ENCODE measurements around the gene SMIM35. TPM values are rescaled to one million over a fixed set of nuclear protein-coding genes. Genes with fewer than 3 reads are reported as not detected.

The SMIM35 gene
- total and polyA plus RNA-seq, 2 of the 4 experiments (the other 2 are of a cell fraction), result not detected

DNA sequence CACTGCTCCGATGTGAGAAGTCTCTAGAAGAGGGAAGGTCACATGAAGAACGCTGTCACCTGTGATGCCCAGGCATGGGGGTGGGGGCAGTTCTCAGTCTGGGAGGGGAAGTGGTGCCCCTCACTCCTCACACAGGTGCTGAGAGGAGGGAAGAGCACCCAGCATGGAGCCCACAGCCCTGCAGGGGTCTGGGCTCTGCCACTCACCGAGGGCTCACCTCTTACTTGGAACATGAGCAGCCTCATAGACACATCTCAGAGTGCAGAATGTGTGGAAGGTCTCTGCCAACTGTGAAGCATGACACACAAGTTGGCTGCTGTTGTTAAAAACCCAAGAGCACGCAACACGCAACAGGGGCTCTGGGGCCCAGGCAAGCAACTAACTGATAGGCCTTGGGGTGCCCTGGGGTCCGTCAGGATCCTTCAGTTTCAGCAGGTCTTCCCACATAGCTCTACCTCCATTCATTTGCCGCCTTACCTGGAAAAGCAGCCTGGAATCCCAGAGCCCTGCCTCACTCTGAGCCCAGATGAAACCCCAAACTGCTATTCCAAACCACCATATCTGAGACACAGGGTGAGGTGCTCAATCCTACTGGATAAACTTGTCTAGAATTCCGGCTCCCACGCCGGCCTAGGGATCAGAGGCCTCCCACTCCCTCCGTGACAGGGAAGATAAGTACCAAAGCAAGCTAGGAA is 27.4 kb downstream of the SMIM35 start:
- 55% methylated on average over 2 of the region's 11 CpGs; no CpG with 5 or more reads in 1 of the 2 experiments for WGBS, 2 experiments (ENCODE audit: extremely low coverage in 2 of 2, insufficient read length in 1 of 2)
- ChIA-PET POLR2A (ENCODE audit: unreplicated experiment) (no interaction called here), CTCF (no interaction called here)
- Histone ChIP-seq H4K8ac (ENCODE audit: low read depth in 2 of 2, low read length in 2 of 2) (no peak overlapping the region), H3K4me1 (ENCODE audit: control insufficient read depth, insufficient read depth, low read length) (no peaks in the 10 kb centered on the region), H3K4me2 (ENCODE audit: low read depth, low read length) (no peak overlapping the region), H3K27me3 (ENCODE audit: control insufficient read depth, insufficient read depth, low read length) (peaks cover 14% of the 10 kb centered on the region; the same call in 1 of the 2 replicates), H3K9me1 (ENCODE audit: insufficient read depth, low read length) (no peaks in the 10 kb centered on the region), H3K27ac (ENCODE audit: insufficient read depth, low read length) (no peak overlapping the region), H4K5ac (ENCODE audit: low read depth, low read length) (no peak overlapping the region), H3K9me3 (ENCODE audit: control insufficient read depth, insufficient read depth, low read length) (no peaks in the 10 kb centered on the region), H2AK9ac (replicated peaks; ENCODE audit: low read depth, low read length, poor library complexity) (no peak overlapping the region), H3K14ac (replicated peaks; ENCODE audit: low read depth, low read length) (no peak overlapping the region), H3K36me3 (ENCODE audit: control insufficient read depth, insufficient read depth, low read length) (no peaks in the 10 kb centered on the region), H3K56ac (ENCODE audit: extremely low read depth, insufficient read depth, low read length) (no peak overlapping the region), H2AK5ac (ENCODE audit: low read depth, low read length) (no peak overlapping the region), H3K4me3 (ENCODE audit: insufficient read depth, low read depth, low read length) (no peak overlapping the region), H2BK15ac (ENCODE audit: low read depth, low read length) (no peak overlapping the region), H4K20me1 (ENCODE audit: insufficient read depth, low read length) (no peaks in the 10 kb centered on the region), H3K23ac (ENCODE audit: low read depth, low read length) (no peak overlapping the region), H3K4ac (ENCODE audit: low read depth, low read length) (no peak overlapping the region), H2BK20ac (ENCODE audit: low read depth, low read length) (no peak overlapping the region), H4K91ac (ENCODE audit: insufficient read depth, low read depth, low read length) (no peak overlapping the region), H2AFZ (replicated peaks; ENCODE audit: low read length, poor library complexity) (no peak overlapping the region), H2BK5ac (ENCODE audit: low read depth, low read length, poor library complexity, severe bottlenecking) (no peak overlapping the region), H3K18ac (ENCODE audit: low read depth, low read length) (no peak overlapping the region), H2BK120ac (ENCODE audit: low read depth, low read length) (no peak overlapping the region), H3K79me1 (ENCODE audit: low read depth in 1 of 2, low read length in 2 of 2) (no peaks in the 10 kb centered on the region), H3K9ac (ENCODE audit: low read depth, low read length) (no peak overlapping the region)
- ATAC-seq (ENCODE audit: low read depth), result no peak
- no TSS peak for BruUV-seq (replicated peaks)
- TF ChIP-seq, protein P1, sequence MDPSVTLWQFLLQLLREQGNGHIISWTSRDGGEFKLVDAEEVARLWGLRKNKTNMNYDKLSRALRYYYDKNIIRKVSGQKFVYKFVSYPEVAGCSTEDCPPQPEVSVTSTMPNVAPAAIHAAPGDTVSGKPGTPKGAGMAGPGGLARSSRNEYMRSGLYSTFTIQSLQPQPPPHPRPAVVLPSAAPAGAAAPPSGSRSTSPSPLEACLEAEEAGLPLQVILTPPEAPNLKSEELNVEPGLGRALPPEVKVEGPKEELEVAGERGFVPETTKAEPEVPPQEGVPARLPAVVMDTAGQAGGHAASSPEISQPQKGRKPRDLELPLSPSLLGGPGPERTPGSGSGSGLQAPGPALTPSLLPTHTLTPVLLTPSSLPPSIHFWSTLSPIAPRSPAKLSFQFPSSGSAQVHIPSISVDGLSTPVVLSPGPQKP (IDR thresholded peaks at IDR 0.05; ENCODE audit: borderline replicate concordance, low read depth, low read length), result no peak
- no peak for TF ChIP-seq CHD1 (IDR thresholded peaks at IDR 0.05; ENCODE audit: low read depth, low read length)
- no peak for TF ChIP-seq RCOR1 (IDR thresholded peaks at IDR 0.05; ENCODE audit: insufficient replicate concordance, low read length)
- no peak for TF ChIP-seq RAD21 (IDR thresholded peaks at IDR 0.05; ENCODE audit: low read length)
- no peak for TF ChIP-seq POLR2A (IDR thresholded peaks at IDR 0.05; ENCODE audit: low read depth, low read length)
- TF ChIP-seq MAFK (IDR thresholded peaks at IDR 0.05; ENCODE audit: low read depth, low read length), result no peak
- no peak for TF ChIP-seq SMC3 (IDR thresholded peaks at IDR 0.05; ENCODE audit: low read depth, low read length)
- no peak for TF ChIP-seq NFE2L2 (IDR thresholded peaks at IDR 0.05; ENCODE audit: low read depth, low read length)
- TF ChIP-seq, protein P2, sequence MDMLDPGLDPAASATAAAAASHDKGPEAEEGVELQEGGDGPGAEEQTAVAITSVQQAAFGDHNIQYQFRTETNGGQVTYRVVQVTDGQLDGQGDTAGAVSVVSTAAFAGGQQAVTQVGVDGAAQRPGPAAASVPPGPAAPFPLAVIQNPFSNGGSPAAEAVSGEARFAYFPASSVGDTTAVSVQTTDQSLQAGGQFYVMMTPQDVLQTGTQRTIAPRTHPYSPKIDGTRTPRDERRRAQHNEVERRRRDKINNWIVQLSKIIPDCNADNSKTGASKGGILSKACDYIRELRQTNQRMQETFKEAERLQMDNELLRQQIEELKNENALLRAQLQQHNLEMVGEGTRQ (IDR thresholded peaks at IDR 0.05; ENCODE audit: low read depth, low read length), result no peak
- no peak for TF ChIP-seq MAZ (IDR thresholded peaks at IDR 0.05; ENCODE audit: borderline replicate concordance, low read depth, low read length)
- TF ChIP-seq BHLHE40 (IDR thresholded peaks at IDR 0.05; ENCODE audit: low read depth, low read length), result no peak
- no peak for TF ChIP-seq MXI1 (IDR thresholded peaks at IDR 0.05; ENCODE audit: borderline replicate concordance, low read depth, low read length)
- TF ChIP-seq, protein P3, sequence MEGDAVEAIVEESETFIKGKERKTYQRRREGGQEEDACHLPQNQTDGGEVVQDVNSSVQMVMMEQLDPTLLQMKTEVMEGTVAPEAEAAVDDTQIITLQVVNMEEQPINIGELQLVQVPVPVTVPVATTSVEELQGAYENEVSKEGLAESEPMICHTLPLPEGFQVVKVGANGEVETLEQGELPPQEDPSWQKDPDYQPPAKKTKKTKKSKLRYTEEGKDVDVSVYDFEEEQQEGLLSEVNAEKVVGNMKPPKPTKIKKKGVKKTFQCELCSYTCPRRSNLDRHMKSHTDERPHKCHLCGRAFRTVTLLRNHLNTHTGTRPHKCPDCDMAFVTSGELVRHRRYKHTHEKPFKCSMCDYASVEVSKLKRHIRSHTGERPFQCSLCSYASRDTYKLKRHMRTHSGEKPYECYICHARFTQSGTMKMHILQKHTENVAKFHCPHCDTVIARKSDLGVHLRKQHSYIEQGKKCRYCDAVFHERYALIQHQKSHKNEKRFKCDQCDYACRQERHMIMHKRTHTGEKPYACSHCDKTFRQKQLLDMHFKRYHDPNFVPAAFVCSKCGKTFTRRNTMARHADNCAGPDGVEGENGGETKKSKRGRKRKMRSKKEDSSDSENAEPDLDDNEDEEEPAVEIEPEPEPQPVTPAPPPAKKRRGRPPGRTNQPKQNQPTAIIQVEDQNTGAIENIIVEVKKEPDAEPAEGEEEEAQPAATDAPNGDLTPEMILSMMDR (conservative IDR thresholded peaks at IDR 0.05; ENCODE audit: low read depth, low read length), result no peak
- TF ChIP-seq RFX5 (IDR thresholded peaks at IDR 0.05; ENCODE audit: low read depth, low read length), result no peak
- no peak for TF ChIP-seq FOS (IDR thresholded peaks at IDR 0.05; ENCODE audit: low read depth, low read length)
- TF ChIP-seq CEBPB (IDR thresholded peaks at IDR 0.05; ENCODE audit: low read depth, low read length), result no peak
- dilution Hi-C loops (cut with HindIII; ENCODE audit: low sequenced_read_pairs, unreplicated experiment) (no loop called here), intact Hi-C loops (cut with micrococcal nuclease) (no loop called here), in situ Hi-C loops (cut with MboI; ENCODE audit: low sequenced_read_pairs) (no loop called here)
- no peak for DNase-seq
